ENCODE measurements around the gene ITGB6.
"Not testable (repeated sequence)": the region's sequence is repeated elsewhere in the genome, so short reads cannot be mapped to it uniquely, and the experiment has no call there.

Gene ITGB6

DNA sequence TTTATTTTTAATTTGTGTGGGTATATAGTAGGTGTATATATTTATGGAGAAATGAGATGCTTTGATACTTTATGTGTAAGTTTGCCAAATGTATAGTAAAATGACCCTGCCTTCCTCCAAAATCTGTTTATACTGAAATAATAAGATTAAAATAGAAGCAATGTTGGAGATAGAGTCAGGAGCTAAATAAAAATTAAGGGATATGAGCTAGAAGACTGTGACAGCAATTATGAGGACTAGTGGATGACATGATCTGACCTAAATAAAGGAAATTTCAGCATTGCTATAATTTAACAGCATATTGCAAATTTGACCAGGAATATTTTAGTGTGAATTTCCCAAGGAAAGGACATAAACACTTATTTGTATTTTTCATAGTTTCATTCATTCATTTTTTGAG, 60.7 kb downstream of the ITGB6 start:
- no peak for DNase-seq

DNA sequence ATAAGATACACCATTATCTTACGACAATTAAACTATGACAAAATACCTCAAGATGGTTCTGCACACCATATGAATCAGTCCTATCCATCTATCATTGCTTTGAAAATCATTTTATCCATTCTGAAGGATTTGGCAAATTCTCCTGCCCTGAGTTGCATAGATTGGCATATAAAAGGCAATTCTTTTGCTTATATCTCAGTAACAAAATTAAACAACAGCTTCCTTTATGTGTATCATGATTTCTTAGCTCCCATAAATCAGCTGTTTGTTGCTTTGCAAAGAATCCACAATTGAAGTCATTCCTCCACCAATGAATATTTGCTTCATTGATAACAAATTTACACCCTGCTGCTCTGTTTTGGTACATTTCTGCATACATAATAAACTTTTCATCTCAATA, 61.7 kb downstream of the ITGB6 start:
- no peak for DNase-seq

DNA sequence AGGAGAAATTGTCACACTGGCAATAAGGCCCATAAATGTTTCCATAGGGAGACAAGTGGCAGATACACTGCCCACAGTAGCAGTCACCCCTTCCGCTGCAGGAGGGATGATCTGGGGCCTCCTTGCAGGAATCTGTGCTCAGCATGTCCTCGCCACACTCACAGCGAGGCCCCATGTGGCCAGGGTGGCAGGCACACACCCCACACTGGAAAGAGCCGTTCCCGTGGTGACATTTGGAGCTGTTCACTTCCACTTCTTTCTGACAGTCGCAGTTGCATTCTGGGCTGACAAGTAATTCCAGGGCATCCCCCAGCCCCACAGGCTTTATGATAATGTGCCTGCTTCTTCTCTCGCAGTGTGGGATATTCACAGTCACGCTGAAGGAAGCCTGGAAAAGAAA, 62.6 kb downstream of the ITGB6 start:
- DNase-seq, result no peak

DNA sequence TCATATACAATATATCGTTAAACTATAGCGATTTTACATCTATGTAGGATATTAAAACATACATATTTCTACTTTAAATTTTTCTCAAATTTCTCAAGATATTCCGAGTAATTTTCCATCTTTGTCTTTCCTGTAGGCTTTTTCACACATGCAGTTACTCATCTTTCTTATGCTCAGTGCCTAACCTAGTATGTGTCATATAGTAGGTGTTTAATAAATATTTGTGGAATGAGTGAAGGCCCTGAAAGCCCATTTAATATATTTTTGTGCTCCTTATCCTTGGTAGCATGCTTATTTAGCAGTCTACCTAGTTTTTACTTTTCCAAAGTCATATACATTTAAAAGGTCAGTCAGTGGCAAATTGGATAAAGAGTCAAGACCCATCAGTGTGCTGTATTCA, 67.3 kb downstream of the ITGB6 start:
- DNase-seq, result no peak

DNA sequence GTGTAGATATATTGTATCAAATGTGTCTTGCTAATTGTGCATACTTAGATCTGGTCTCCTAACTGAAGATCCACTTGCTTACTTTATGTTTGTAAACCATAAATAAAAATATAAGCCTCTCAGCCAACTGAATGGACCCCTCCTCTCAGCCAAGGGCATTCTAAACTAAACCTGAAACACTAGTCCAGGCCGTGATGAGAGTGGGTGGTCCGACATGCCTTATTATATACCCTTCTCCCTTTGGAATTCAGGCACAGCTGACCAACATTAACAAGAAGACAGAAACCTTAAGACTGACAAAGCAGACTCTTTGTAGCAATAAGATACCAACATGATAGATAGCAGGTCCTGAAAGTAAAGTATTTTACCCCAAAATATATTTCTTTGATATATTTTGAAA, 73.3 kb downstream of the ITGB6 start:
- no peak for DNase-seq

DNA sequence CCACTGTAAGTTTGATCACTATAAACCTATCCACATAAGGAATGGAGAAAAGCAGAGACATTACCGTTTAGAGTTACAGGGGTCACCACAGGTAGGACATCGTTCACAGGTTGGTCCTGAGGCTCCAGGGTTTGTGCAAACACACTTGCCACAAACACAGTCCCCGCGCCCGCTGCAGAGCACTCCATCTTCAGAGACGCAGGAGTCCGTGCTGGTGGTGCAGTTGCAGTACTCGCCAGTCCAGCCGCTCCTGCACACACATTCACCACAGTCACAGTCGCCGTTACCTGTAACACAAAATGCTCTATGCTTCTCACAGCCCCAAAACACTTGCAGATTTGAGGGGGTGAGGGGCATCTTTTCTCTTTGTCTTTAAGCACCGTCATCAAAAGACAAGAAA, 73.8 kb downstream of the ITGB6 start:
- no peak for DNase-seq

DNA sequence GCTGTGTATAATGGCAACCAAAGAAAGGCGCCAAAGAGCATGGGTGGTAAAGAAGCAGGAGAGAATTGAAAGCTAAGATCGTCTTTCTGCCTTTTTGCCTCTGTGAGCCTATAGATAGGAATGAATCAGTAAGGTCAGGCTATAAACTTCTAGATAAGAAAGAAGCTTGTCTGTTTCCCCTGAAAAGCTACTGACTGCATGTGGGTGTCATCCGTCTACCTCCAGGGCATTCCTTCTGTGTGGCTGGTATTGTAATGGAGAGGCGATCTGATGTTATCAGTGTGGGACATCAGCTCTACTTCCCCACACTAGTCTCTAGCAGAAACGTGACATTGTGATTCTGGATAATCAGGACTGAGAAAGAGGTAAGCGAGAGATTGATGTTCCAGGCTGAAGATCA, 74.2 kb downstream of the ITGB6 start:
- DNase-seq, result no peak

DNA sequence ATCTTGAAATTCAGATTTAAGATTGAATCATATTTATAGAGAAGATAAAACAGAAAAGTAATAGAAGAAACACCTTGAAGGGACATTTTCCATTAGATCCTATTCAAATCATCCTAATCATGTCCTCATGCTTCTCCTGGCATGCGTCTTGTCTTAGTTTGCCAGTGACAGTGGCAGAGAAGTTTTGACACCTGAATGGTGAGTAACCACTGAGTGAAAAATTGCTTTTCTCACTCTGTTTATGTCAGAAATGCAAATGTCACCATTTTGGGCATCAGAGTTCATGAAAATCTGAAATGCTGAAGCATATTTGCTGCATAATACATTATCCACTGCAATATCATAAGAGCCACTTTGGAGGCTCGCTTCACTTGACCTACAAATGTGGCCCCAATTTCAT, 74.7 kb downstream of the ITGB6 start:
- DNase-seq, result no peak

DNA sequence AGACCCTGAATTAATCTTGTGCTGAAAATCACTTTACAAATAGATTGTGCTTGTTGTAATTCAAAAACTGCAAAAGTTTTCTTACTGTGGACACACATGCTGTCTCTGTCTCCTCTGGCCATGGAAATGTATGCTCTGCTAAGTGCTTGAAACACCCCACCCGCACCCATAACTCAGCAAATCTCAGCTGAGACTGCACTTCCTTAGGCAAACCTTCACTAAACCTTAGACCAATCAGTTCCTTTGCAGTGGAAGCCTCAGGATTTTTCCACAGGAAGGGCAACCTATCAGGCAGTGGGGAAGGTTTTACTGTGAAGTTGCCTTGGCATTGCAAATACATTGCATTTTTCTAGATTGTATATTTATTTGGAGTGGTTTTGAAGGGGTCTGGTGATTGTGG, 75.5 kb downstream of the ITGB6 start:
- DNase-seq, result no peak

DNA sequence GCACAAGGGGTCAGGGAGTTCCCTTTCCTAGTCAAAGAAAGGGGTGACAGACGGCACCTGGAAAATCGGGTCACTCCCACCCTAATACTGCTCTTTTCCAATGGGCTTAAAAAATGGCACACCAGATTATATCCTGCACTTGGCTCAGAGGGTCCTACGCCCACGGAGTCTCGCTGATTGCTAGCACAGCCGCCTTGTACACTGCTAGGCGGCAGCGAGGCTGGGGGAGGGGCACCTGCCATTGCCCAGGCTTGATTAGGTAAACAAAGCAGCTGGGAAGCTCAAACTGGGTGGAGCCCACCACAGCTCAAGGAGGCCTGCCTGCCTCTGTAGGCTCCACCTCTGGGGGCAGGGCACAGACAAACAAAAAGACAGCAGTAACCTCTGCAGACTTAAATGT, 85.4 kb downstream of the ITGB6 start:
- DNase-seq, result not testable (repeated sequence)

DNA sequence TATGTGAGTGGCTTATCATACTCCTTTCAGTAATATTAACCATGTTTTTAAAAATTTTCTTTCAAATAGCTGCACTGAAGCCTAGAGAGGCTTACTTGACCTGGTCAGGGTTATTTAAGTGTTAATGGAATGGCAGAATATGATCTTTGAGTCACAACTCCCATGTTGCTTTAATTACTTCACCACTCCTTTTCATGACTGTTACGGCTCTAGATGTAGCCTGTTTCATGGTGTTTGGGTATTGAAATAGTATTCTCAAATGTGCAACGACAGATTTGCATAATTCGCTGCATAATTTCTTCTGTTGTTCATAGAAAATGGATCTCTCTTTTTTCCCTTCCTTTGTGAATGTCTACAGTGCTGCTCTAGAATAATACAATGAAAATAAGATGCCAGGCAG, 86.1 kb downstream of the ITGB6 start:
- no peak for DNase-seq

DNA sequence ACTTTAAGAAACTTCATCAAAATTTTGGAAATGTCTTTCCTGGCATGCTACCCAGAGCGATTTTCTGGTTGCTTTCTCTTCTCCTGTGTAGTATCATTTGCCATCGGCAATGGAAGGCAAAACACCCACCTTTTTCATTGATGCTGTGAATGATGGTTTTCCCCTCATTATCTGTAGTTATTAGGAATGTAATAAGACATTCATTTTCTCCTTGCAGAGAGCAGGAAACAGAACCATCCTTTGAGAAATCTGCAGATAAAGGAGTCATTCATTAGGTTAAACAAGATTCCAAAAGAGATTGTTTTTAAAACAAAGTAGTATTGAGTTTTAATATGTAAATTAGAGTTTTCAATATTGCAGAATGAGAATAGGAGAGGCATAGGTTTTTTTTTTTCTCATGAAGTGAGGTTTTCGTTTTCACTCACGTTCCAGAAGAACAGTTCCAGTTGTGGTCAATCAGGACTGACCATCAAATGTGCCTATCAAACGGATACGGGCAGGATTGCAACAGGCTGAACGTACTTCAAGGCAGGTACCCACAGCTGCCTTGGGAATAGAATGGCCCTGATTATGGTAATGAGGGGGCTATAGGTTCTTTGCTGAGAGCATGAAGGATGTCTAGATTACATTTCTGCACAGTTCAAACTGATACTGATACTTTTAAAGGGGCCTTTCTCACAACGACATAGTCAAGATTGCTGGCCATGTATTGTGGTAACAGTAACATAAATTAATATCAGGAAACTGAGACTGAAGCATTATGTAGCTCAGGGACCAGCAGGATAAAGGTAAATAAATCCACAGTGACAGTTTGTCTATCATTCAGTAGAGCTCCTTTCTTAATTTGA, 87.9 kb downstream of the ITGB6 start:
- DNase-seq, result no peak

DNA sequence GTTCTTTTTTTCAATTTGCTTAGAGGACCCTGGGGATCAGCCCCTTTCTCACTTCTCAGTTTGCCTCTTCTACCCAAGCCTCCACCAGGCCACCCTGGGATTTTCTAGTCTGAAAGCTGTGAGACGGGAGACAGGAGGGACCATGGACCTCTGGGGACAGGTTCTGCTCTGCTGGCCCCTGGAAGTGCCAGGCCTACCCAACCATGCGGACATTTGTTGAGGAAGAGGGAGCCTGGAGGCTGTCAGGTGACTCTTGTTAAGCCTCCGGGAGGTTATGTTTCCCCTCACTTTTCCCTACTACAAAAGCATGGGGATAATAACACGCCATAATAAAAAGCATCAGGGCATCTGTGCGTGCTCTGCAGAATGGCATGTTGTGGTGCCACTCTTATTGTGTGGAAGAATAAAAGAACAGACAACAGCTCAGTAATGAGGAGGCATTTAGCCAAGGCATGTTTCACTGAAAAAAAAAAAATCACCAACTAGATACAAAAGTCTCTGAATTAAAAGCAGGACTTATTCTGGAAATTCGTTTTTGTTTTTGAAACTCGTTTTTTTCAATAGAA, 89.3 kb downstream of the ITGB6 start:
- no peak for DNase-seq

DNA sequence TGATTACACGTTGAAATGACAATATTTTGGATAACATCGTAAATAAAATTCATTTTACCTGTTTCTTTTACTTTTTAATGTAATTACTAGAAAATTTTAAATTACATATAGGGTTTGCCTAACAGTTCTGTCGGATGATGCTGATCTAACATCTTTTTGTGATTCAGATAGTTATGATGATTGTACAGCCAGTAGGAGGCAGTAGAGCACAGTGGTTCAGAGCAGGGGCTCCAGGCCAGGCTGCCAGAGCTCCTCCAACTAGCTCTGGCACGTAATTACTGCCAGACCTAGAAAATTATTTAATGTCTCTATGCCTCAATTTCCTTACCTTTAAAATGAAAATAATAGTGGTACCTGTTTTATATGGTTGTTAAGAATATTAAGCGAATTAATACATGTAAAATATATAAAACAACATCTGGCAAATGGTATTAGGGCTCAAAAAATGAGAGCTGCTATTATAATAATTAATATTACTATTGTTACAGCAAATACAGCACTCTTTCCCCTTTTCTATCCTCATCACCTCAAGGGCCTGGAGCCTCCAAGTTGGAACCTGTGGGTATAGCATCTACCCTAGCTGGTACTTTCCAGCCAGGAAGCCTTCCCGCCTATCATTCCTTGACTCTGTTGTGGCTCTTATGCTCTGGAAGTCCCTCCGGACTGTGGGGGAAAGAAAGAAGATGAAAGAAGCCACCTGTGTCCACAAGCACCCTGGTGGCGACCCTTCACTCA, 90.0 kb downstream of the ITGB6 start:
- peak; percentile 62 for DNase-seq

DNA sequence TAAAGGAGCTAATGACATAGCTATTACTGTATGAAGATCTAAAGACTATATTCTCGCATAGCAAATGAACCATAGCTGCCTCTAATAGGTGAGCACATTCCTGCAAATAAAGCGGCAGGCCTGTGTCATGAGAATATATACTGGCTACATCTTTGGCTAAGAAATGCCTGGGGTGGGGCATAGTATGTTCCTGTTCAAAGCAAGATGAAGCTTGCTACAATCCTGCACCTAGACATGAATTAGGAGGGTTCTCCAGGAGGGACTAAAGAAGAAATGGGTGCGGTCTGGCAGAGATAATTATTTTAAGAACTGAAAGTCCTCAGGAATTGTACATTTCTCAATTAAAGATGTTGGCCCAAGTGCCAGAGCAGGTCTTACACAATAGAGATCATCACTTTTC, 90.8 kb downstream of the ITGB6 start:
- DNase-seq, result no peak

DNA sequence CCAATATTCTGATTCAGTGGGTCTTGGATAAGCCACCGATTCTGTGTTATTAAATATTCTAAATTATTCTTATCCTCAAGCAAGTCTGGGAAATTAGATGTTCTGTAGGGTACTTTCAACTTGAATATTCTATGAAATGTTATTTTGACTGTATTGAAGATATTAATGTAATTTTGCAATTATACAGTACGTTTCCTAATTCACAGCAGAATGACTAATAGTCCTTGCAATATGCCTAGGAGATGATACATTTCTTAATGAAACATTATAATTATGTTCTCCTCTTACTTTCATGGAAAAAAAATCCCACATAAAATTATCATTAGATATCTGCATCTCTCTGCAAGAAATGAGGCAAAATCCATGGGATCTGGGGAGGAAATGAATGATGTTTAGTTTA, 91.4 kb downstream of the ITGB6 start:
- no peak for DNase-seq

DNA sequence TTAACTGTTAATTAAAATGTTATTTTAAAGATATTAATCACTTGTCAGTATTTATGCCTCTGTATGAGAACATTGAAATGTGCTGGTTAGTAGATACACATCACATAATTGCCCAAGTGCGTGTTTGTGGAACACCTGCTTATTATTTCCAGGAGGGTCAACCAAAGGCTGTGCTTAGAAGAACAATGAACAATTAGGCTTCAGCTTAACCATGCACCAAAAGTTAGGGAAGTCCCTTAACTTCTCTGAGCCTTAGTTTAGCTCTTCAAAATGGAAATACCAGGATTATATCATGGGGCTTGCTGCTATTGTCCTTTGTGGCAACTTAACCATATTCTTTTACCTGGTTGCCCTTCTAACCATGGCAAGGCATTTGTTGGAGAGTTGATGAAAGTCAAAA, 94.7 kb downstream of the ITGB6 start:
- no peak for DNase-seq

DNA sequence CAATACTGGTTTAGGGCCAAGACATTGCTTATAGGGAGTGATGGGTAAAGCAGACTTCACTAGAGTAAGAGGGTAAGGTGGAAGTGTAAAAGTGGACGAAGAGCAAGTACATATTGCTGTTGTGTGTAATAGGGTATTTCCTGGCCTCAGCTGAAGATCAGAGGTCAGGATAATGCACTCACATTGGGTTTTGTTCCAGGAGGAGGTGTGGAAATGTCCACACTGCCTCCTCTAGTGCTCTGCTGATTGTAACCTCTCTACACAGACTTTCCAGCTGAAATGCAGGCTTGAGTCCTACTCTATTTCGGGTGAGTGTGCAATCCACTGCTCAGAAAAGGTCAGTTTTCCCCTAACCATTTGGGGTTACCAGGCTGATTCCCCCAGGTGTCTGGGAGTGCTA, 96.0 kb downstream of the ITGB6 start:
- DNase-seq, result no peak

DNA sequence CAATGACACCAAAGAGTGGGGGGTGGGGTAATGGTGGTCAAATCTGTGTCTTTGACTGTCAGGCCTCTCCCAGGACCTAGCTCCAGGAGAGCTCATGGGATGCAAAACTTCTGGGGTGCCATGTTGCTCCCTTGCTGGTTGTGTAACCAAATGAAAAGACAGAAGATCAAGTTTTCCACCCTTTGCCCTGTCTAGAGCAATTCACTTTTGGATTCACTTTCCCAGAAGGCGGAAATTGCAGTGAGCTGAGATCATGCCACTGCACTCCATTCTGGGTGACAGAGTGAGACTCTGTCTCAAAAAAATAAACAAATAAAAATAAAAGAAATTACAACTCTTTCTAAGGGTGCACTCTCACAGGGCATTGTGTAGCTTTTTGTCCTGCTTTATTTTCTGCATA, 102.7 kb downstream of the ITGB6 start:
- DNase-seq, result no peak

DNA sequence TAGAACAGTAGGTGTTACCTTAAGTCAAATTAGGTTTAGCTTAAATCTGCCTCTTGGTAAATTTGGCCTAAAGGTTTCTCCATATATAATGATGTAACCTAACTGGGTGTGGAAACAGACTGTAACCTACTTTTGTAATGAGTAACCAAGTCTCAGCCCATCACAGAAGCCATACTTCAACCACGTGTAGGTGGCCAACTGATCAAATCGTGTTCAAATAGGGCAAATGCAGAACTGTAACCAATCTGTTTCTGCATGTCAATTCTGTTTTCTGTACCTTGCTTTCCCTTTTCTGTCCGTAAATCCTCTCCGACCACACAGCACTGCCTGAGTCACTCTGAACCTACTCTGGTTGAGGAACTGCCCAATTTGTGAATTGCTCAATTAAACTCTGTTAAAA, 103.7 kb downstream of the ITGB6 start:
- DNase-seq, result no peak

DNA sequence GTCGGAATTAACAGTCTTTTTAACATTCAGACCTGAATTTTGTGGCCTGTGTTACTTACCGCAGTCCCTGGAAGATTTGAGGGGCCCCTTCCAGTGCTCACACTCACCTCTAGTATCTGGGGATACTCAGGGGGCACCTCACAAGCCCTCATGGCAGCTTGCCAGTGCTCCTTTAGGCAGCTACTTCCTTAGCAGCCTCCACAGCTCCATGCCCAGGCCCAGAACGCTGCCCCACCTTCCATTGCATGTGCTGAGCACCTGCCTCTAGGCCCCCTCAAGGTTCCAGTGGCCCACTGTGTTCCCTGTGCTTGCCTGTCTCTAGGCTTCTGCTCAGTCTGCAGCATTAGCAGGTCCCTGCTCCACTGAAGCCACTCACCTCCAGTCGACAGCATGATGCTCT, 107.6 kb downstream of the ITGB6 start:
- no peak for DNase-seq

DNA sequence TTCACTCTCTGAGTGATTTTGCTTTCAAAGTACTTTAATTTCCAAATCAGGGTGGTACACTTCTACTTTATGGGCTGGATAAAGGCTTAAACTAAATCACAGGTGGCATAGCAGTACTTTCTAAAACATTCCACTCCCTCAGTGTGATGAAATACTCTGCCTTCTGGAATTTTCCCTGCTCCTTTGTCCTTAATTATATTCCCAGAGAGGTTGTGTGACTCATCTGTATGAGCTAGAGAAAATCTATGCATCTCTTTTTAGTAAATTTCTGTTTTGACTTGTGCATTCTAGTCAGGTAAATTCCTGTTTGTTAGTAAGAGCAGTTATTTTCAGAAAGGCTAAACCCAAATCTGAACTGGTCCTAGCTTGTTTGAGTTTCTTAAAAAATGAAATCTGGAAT, 108.7 kb downstream of the ITGB6 start:
- DNase-seq, result no peak

DNA sequence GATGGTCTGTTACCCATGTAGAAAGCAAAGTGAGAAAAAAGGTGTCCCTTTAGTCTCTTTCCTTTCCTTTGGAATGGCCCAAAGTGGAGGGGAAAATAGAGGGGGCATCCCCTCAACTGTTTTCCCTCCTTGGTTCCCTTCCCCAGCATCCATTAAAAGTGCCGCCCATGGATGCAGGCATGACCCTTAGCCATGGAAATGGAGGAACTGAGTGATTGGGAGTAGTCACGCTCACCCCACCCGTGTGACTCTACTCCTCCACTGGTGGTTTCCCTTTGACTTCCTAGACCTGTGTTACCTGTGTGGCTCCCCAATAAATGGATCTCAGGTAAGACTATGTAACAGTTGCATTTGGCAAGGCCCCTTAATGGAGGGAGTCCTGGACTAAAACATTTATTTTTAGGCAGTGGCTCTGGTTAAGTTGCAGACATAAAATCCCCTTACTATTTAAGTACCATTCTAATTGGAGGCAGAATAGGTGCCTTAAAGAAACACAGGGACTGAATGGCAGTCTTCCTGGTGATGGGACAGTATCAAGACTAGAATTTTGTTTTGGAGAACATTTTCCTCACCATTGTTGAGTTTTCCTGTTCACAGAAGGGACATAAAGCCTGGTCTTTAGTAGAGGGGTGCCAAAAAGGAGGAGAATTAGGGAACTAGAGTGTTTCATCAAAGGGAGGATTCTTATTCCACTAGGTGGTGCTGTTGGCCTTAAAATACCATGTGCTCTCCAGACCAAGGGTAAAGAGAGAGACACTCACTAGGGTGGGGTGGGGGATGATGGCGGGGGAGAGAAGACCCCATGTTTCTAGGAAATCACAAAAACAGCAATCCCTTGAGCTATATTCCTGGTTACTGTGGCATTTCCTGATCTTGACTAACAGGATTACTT, 112.0 kb downstream of the ITGB6 start:
- DNase-seq, result no peak

All from NCI-H2029 (cell line).